CD14-positive monocyte (primary cell): Measurements from ENCODE around the gene WRNIP1. TPM values are rescaled to one million over a fixed set of nuclear protein-coding genes. Genes with fewer than 3 reads are reported as not detected.

Source experiments
- DNase-seq, 3 donors: peaks; one replicate each; pipeline ENCODE4 v3.0.0-alpha.2; 2011 to 2022
- H2AFZ ChIP-seq: 2 replicates; pipeline ENCODE4 v1.6.0; 2012; ENCODE audit warnings: mild to moderate bottlenecking, low read depth, low read length, inconsistent platforms; ENCODE audit not compliant: insufficient read depth, poor library complexity, severe bottlenecking
- H3K27ac ChIP-seq, 2 donors: 1 replicate in 1 of 2; 2 replicates in 1 of 2; pipeline ENCODE4 v1.5.1; 2012 to 2013; ENCODE audit warnings: low read length in 2 of 2, control low read depth in 1 of 2, inconsistent platforms in 1 of 2, low read depth in 1 of 2, mild to moderate bottlenecking in 1 of 2
- H3K27me3 ChIP-seq, 2 donors: one replicate each; pipeline versions ENCODE4 v1.6.0 to v1.6.1; 2011 to 2013; ENCODE audit warnings: low read length in 2 of 2; ENCODE audit not compliant: control insufficient read depth in 2 of 2, insufficient read depth in 2 of 2
- H3K36me3 ChIP-seq, 2 donors: replicated peaks in 1 of 2; 1 replicate in 1 of 2; 2 replicates in 1 of 2; pipeline versions ENCODE4 v1.5.1 to v1.6.1; 2012 to 2013; ENCODE audit warnings: low read length in 2 of 2, control low read depth in 1 of 2, inconsistent platforms in 1 of 2, mild to moderate bottlenecking in 1 of 2; ENCODE audit not compliant: insufficient read depth in 2 of 2, control insufficient read depth in 1 of 2
- H3K4me1 ChIP-seq, 2 donors: 1 replicate in 1 of 2; 2 replicates in 1 of 2; pipeline versions ENCODE4 v1.5.1 to v1.6.1; 2012 to 2013; ENCODE audit warnings: low read length in 2 of 2, control low read depth in 1 of 2, inconsistent platforms in 1 of 2, mild to moderate bottlenecking in 1 of 2, moderate library complexity in 1 of 2; ENCODE audit not compliant: insufficient read depth in 2 of 2, control insufficient read depth in 1 of 2
- H3K4me2 ChIP-seq: replicated peaks from 2 replicates; pipeline ENCODE3; 2012; ENCODE audit warnings: low read length, moderate library complexity, mild to moderate bottlenecking; ENCODE audit not compliant: poor library complexity, severe bottlenecking; ENCODE audit errors: extremely low read depth
- H3K4me3 ChIP-seq, 3 experiments: fragments of 200-600 bp in 1 of 3; sonication (generic) in 1 of 3; replicated peaks in 1 of 3; 1 replicate in 2 of 3; 2 replicates in 1 of 3; pipeline ENCODE4 v1.5.1; 2011 to 2013; ENCODE audit warnings: low read length in 3 of 3, mild to moderate bottlenecking in 3 of 3, control low read depth in 2 of 3, low read depth in 2 of 3, inconsistent platforms in 1 of 3, moderate library complexity in 1 of 3
- H3K79me2 ChIP-seq: 2 replicates; pipeline ENCODE4 v1.6.0; 2012; ENCODE audit warnings: mild to moderate bottlenecking, control low read depth, inconsistent platforms, low read length, moderate library complexity; ENCODE audit not compliant: insufficient read depth
- H3K9ac ChIP-seq: 2 replicates; pipeline ENCODE4 v1.6.0; 2017; ENCODE audit warnings: low read length, mild to moderate bottlenecking; ENCODE audit not compliant: insufficient read depth, poor library complexity, severe bottlenecking
- H3K9me3 ChIP-seq, 2 donors: replicated peaks in 1 of 2; 1 replicate in 1 of 2; 2 replicates in 1 of 2; pipeline versions ENCODE4 v1.5.1 to v1.6.1; 2012 to 2013; ENCODE audit warnings: low read length in 2 of 2, control low read depth in 1 of 2; ENCODE audit not compliant: control insufficient read depth in 1 of 2, insufficient read depth in 1 of 2
- H4K20me1 ChIP-seq: 2 replicates; pipeline ENCODE4 v1.6.0; 2012; ENCODE audit warnings: mild to moderate bottlenecking, low read length, control low read depth, moderate library complexity; ENCODE audit not compliant: insufficient read depth
- H3K27ac Mint-ChIP-seq, 7 donors: one replicate each; pipeline ENCODE4 v1.8.0; 2020; ENCODE audit warnings: mild to moderate bottlenecking in 7 of 7, mixed read lengths in 7 of 7, moderate library complexity in 6 of 7, inconsistent platforms in 2 of 7
- H3K27me3 Mint-ChIP-seq, 3 donors: one replicate each; pipeline ENCODE4 v1.8.0; 2021 to 2022; ENCODE audit warnings: low read depth in 3 of 3, mild to moderate bottlenecking in 3 of 3, mixed read lengths in 3 of 3, moderate library complexity in 3 of 3, inconsistent platforms in 1 of 3
- H3K36me3 Mint-ChIP-seq, 2 donors: one replicate each; pipeline ENCODE4 v1.8.0; 2020; ENCODE audit warnings: mixed read lengths in 2 of 2, inconsistent platforms in 1 of 2, mild to moderate bottlenecking in 1 of 2
- H3K4me1 Mint-ChIP-seq: one replicate; pipeline ENCODE4 v1.8.0; 2020; ENCODE audit warnings: mild to moderate bottlenecking, mixed read lengths
- H3K4me3 Mint-ChIP-seq, 2 donors: one replicate each; pipeline ENCODE4 v1.8.0; 2020; ENCODE audit warnings: mild to moderate bottlenecking in 2 of 2, mixed read lengths in 2 of 2, moderate library complexity in 1 of 2
- H3K9me3 Mint-ChIP-seq, 7 donors: one replicate each; pipeline ENCODE4 v1.8.0; 2020 to 2022; ENCODE audit warnings: mixed read lengths in 7 of 7, mild to moderate bottlenecking in 6 of 7, moderate library complexity in 6 of 7, inconsistent platforms in 2 of 7
- CTCF ChIP-seq: fragments of 200-600 bp; IDR thresholded peaks from one replicate; pipeline ENCODE4 v1.8.0; 2022; ENCODE audit warnings: antibody characterized with exemption, mild to moderate bottlenecking
- WGBS: methylation state at CpG from one replicate; pipeline ENCODE4 v1.1.5; 2013; ENCODE audit warnings: missing lambda C conversion rate; ENCODE audit not compliant: insufficient coverage; 5-methylcytosine and 5-hydroxymethylcytosine counted together
- intact Hi-C, 2 donors: fragments of 100-400 bp; cut with micrococcal nuclease; formaldehyde crosslinking; loops; one replicate each; pipeline versions ENCODE4 v1.15.0 to v1.15.1; 2023
- polyA plus RNA-seq, 3 donors: library from polyadenylated mRNA; depleted of rRNA in 1 of 3; unstranded in 2 of 3; stranded (reverse) in 1 of 3; fragments of 300-500 nt in 2 of 3; fragments of >200 nt in 1 of 3; fragmentation: Illumina TruSeq in 2 of 3; gene quantifications; 1 replicate in 2 of 3; 2 replicates in 1 of 3; pipeline ENCODE4 v1.2.3, GENCODE V29; 2012 to 2021

Gene WRNIP1
- polyA plus RNA-seq, 3 donors: 17.5 to 25.8 (median 17.8) TPM

DNA sequence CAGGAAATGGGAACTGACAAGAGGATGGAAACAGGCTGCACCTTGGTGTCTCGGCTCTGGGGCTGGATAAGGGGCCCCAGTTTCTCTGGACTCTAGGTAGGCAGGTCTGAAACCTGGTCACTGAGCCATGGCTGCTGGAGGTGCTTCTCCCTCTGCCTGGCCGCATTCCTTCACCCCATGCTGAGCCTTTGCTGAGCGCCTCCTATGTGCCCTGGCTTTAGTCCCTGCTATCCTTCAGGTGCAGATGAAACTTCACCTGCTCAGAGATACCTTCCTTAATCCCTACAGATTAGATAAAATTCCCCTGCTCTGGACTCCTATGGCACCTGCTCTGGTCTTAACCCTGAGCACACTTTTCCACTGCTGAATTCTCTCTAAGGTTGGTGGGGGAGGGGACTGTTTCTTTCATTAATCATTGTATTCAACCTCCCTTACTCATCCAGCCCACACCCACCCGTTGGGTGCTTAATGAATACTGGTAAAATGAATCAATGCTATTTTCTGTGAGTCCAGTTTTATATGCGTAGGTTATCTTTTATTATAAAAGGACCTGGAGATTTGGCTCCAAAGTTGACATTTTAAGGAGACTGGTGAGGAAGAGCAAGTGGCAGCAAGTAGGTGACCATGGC, 33.8 kb upstream of the WRNIP1 start:
- Mint-ChIP-seq H3K4me3 (no peak overlapping the region), H3K36me3 (no peaks in the 10 kb centered on the region), H3K9me3 (no peaks in the 10 kb centered on the region), H3K27me3 (peaks cover 0 to 1% (median 1%) of the 10 kb centered on the region in 3 donors), H3K27ac (peak overlapping the region in 3 of 7 donors; percentile 25 to 74 (median 35)), H3K4me1 (peaks cover 46% of the 10 kb centered on the region)
- Histone ChIP-seq H3K36me3 (no peaks in the 10 kb centered on the region), H3K9ac (no peak overlapping the region), H2AFZ (no peak overlapping the region), H4K20me1 (no peaks in the 10 kb centered on the region), H3K27ac (no peak overlapping the region), H3K27me3 (no peaks in the 10 kb centered on the region), H3K4me3 (no peak overlapping the region), H3K4me2 (no peak overlapping the region), H3K79me2 (no peaks in the 10 kb centered on the region), H3K9me3 (no peaks in the 10 kb centered on the region), H3K4me1 (peaks cover 26 to 28% of the 10 kb centered on the region in 2 donors)
- intact Hi-C loops: loop anchor here in 1 of 2 donors (10.0 kb wide), 1 partner anchor 197 kb away; no protein-coding TSS in a partner anchor
- DNase-seq: no peak
- TF ChIP-seq CTCF: no peak
- WGBS: 97% methylated on average over 3 of the region's 5 CpGs

GRCh38 chr6:2732503-2733089, 32.6 kb upstream of the WRNIP1 start:
- intact Hi-C loops: loop anchor here in 1 of 2 donors (10.0 kb wide), 1 partner anchor 198 kb away; no protein-coding TSS in a partner anchor
- Histone ChIP-seq H4K20me1 (no peaks in the 10 kb centered on the region), H3K4me1 (peaks cover 18 to 19% of the 10 kb centered on the region in 2 donors), H3K4me2 (no peak overlapping the region), H3K9ac (no peak overlapping the region), H2AFZ (no peak overlapping the region), H3K36me3 (no peaks in the 10 kb centered on the region), H3K27ac (peak overlapping the region in 1 of 2 donors; percentile 87), H3K27me3 (no peaks in the 10 kb centered on the region), H3K9me3 (no peaks in the 10 kb centered on the region), H3K79me2 (no peaks in the 10 kb centered on the region), H3K4me3 (no peak overlapping the region)
- no peak for TF ChIP-seq CTCF
- Mint-ChIP-seq H3K4me3 (no peak overlapping the region), H3K4me1 (peaks cover 40% of the 10 kb centered on the region), H3K9me3 (no peaks in the 10 kb centered on the region), H3K27ac (peak overlapping the region; percentile 75 to 97 (median 94)), H3K36me3 (no peaks in the 10 kb centered on the region), H3K27me3 (peaks cover 0 to 3% (median 1%) of the 10 kb centered on the region in 3 donors)
- DNase-seq: no peak
- 75% methylated on average over 4 of the region's 5 CpGs for WGBS
